Central memory CD4-positive, alpha-beta T cell (primary cell): ENCODE results near the gene COG8.

Source experiments
- DNase-seq: peaks from one replicate; pipeline ENCODE4 v3.0.0; 2022

COG8 gene

GRCh38 chr16:69344171-69344570, 4.8 kb upstream of the COG8 start:
- DNase-seq: no peak

DNA sequence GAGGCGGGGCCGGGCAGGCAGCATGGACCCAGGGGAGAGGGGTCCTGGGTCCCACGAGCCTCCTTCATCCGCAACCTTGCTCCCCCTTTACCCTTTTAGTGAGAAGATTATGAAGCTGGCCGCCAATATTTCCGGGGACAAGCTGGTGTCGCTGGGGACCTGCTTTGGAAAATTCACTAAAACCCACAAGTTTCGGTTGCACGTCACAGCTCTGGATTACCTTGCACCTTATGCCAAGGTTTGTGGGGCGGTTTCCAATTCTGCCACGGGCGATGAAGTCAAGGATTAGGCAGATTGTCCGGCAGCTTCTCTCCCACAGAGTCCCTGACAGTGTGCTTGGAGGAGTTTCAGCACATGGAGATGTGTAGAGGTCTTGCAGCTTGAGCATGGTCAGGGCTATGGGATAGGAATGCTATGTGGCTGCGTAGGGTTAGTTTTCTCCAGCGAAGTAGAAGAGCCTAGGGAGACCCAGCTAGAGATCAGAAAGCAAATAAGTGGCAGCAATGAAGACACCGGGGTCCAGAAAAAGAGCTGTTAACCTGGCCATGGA, 806 bp upstream of the COG8 start:
- DNase-seq: no peak

DNA sequence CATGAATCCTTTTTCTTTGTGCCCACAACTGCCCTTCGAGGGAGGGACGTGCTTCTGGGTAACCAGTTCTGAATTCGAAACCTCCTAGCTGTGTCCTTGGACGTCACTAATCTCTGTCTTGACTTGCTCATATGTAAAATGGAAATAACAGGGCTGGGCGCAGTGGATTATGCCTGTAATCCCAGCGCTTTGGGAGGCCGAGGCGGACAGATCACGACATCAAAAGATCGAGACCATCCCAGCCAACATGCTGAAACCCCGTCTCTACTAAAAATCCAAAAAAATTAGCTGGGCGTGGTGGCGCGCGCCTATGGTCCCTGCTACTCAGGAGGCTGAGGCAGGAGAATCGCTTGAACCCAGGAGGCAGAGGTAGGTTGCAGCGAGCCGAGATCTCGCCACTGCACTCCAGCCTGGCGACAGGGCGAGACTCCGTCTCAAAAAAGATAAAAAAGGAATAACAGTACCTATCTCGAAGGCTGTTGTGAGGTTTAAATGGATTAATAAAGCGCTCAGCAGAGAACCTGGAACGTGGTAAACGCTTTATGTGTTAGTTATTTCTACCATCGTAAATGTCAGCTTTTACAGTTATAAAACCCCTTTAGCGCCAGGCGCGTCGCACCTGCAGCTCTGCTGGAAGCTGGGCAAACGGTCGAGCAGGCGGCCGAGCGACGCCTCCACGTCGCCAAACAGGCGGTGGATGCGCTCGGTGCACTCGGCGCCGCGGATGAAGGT, 641 bp downstream of the COG8 start:
- DNase-seq: no peak

DNA sequence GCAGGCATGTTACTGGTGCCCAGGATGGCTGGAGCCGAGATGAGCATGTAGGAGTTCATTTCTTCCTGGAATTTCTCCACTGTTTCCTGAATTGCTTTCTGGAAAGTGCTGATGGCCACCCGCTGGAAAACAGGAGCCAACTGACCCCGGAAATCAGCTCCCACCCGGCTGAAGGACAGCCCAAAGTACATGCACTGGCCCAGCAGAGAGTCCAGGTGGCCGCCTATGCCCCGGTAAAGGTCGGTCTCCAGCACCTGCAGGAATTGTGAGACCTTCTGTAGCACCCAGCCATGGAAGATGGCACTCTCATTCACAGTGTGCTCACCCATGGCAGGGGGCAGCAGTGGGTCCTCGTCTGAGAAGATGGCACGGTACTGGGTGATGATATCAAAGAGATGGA, 4.7 kb downstream of the COG8 start:
- no peak for DNase-seq

GRCh38 chr16:69330286-69331109, 8.9 kb downstream of the COG8 start, which contains the start of gene PDF:
PDF (minus strand) TSS chr16:69330588; CDS start chr16:69330570, 18 bp downstream.
- peak; percentile 79 for DNase-seq

- no peak for DNase-seq
Measured at GRCh38 chr16:69329369-69330285, 9.7 kb downstream of the COG8 start.

- DNase-seq: no peak
Measured at GRCh38 chr16:69328854-69329316, 10.5 kb downstream of the COG8 start.

- DNase-seq: no peak
Measured at GRCh38 chr16:69327585-69328310, 11.6 kb downstream of the COG8 start.

GRCh38 chr16:69326172-69326873, 13.0 kb downstream of the COG8 start:
- DNase-seq: no peak

- no peak for DNase-seq
Measured at GRCh38 chr16:69325784-69326171, 13.6 kb downstream of the COG8 start.

- DNase-seq: no peak
Measured at GRCh38 chr16:69324585-69325253, 14.6 kb downstream of the COG8 start.

DNA sequence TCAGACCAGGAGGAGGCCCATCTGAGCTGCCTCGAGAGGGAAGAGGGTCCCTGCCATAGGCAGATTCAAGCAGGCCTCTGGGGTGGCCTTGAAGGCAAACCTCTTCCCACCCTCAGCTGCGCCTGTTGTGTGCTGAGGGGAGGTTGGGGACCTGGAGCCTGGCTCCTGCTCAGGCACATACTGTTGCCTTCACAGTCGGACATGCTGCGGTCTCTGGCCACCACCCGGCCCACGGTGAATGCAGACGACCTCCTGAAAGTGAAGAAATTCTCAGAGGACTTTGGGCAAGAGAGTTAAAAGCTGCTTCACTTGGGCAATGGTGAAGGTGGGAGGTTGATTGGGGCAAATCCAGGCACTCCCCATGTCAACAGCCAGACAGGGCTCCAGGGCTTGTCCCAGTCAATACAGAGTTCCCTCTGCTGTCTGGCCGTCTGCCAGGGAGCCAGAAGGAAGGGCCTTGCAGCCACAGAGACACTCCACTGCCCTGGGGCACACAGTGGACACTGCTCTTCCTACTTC, 15.3 kb downstream of the COG8 start:
- DNase-seq: no peak

DNA sequence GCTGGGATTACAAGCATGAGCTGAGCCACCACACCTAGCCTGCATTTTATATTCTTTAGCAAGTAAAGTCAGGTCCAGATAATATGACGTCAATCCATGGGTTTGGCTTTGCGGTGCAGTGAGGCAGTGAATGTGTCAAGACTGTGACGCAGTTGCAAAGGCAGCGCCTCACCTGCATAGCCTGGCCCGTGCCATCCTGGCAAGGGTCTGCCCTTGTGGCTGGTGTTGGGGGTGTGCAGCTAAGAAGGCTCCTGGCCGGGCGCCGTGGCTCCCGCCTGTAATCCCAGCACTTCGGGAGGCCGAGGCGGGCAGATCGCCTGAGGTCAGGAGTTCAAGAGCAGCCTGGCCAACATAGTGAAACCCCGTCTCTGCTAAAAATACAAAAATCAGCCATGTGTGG, 15.9 kb downstream of the COG8 start:
- no peak for DNase-seq

GRCh38 chr16:69322343-69322742, 17.0 kb downstream of the COG8 start:
- DNase-seq: no peak

GRCh38 chr16:69321080-69321479, 18.3 kb downstream of the COG8 start:
- DNase-seq: no peak

- DNase-seq: no peak
Measured at GRCh38 chr16:69320740-69321073, 18.7 kb downstream of the COG8 start.

GRCh38 chr16:69319826-69320739, 19.3 kb downstream of the COG8 start:
- DNase-seq: no peak

GRCh38 chr16:69319381-69319780, 20.0 kb downstream of the COG8 start:
- DNase-seq: no peak

- DNase-seq: no peak
Measured at GRCh38 chr16:69318911-69319289, 20.5 kb downstream of the COG8 start.
